IMR-90 (cell line): ENCODE data around the gene VN1R2.

Experiments used
- CEBPB ChIP-seq: IDR thresholded peaks from 2 replicates; pipeline ENCODE4 v1.6.1; 2012; ENCODE audit warnings: low read depth, low read length, improper control_type of control experiment
- CHD1 ChIP-seq: IDR thresholded peaks from 2 replicates; pipeline ENCODE4 v1.6.1; 2012; ENCODE audit warnings: low read depth, low read length, improper control_type of control experiment
- CTCF ChIP-seq: conservative IDR thresholded peaks from 2 replicates; pipeline ENCODE4 v1.5.1; 2012; ENCODE audit warnings: mild to moderate bottlenecking, low read depth, low read length, improper control_type of control experiment
- NFE2L2 ChIP-seq: fragments of 150-350 bp; IDR thresholded peaks from 2 replicates; pipeline ENCODE4 v1.6.1; 2016; ENCODE audit warnings: low read depth, mild to moderate bottlenecking, low read length

- TF ChIP-seq CTCF (no peak), CHD1 (no peak), NFE2L2 (no peak), CEBPB (no peak)
Measured at GRCh38 chr19:53275480-53275879, 17.4 kb downstream of the VN1R2 start.
